ENCODE data around the gene FMNL3.

FMNL3 gene

DNA sequence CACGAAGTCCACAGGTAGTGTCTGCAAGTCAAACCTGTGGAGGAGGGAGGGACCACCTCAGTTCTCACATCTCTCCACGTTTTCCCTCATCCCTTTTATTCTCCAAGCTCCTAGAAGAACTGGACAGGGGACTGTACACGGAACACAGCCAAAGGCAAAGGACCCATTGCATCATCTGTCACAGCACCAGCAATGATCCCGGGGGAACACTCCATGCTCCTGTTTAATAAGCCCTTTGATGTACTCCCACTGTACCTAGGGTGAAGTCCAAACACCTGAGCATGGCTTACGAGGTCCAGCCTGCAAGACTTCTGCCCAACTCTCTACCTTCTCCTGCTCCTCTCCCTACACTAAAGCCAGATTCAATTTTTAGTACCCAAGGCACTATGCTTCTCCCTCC, 57.3 kb downstream of the FMNL3 start:
- DNase-seq: no peak

DNA sequence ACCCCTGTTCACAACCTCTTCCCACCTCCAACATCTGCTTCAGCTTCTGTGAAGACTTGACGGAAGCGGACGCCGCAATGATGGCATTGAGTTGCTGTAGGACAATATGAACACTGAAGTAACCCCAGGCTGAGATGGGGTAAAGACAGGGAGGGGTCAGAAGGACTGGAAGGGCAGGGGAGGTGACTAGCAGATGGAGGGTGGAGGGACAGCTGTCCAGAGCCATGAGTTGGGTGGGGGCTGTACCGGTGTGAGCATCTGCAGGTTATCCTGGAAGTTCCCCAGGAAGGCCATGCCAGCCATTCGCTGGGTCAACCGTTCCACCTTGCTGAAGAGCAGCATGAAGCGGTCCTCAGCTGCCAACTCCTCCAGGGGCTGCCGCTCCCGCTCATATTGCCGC, 57.8 kb downstream of the FMNL3 start:
- no peak for DNase-seq

DNA sequence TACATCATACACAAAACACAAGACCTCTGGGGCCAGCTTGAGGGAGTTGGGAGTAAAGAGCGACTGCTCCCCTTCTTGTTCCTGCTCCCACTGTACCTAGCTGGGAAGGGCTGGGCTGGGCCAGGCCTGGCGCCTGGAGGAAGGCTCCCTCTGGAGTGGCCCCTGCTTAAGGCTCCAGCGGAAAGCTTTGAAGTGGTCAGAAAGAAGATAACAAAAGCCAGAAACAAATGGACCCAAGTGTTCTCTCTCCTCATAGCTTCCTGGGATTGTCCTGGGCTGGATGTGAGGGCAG, 58.5 kb downstream of the FMNL3 start:
- no peak for DNase-seq

DNA sequence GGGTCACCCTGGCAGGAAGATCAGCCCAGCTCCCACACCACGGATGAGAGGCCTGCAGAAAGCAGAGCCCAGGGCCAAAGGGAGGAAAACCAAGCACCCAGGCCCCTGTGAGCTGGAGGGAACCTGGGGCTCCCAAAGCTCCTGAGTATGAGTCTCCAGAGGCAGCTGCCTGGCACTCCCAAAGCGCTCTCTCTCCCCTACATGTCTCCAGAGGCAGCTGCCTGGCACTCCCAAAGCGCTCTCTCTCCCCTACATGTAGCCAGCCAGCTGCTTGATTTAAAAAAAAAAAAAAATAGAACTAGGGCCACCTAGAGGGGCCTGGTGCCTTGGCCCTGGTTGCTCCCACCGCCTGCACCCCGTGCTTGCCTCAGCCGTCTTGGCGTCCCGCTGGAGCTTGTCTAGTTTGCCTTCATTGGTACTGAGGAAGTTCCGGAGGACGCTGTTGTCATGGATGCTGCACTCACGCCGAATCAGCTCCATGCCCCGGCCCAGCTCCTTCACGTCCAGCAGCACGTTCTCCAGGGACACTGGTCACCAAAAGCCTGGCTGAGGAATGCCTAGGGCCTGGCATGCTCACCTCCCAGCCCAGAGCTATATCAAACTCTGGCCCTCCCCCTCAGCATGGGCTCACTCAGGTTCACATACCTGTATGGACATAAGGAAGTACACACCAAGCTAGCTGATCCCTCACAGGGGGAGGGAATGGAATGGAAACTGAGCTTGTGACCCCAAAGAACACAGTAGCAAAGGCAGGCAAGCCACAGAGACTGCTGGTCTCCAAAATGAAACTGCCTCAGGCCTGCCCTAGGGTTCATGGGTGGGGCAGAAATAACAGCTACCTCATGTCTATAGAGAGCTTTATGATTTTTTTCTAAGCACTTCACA, 59.1 kb downstream of the FMNL3 start:
- DNase-seq: no peak

DNA sequence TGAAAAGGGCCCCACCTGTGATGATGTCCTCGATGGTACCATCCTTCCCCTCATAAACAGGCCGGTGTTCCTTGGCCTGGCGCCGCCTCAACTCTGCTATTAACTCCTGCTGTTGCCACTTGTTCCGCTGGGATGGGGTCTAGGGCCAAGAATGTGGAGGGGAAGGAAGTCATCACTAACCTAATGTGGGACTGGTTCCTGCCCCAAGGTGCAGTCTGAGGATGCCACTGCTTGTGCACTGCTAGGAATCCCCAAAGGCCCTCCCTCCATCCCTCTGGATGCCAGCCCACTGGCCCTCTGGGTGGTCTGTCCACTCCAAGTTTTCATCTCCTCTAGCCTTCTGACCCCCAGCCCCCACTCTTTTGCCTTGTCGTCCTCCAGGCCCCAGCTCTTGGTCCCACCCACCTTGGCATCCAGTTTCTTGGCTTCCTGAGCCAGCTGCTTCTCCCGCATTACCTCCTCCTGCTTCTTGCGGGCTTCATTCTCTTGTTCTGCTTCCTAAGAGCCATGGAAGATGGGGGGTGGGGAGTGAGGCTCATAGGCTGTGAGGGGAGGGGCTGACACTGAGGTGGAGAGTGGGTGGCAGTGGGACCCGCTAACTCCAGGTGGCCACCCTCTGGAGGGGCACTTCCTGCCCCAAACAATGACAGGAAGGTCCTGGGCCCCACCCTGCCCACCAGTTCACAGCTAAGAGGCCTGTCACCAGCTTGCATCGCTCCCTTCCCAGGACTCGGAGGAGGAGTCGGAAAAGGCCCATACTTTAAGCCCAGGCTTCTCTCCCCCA, 60.1 kb downstream of the FMNL3 start:
- no peak for DNase-seq

DNA sequence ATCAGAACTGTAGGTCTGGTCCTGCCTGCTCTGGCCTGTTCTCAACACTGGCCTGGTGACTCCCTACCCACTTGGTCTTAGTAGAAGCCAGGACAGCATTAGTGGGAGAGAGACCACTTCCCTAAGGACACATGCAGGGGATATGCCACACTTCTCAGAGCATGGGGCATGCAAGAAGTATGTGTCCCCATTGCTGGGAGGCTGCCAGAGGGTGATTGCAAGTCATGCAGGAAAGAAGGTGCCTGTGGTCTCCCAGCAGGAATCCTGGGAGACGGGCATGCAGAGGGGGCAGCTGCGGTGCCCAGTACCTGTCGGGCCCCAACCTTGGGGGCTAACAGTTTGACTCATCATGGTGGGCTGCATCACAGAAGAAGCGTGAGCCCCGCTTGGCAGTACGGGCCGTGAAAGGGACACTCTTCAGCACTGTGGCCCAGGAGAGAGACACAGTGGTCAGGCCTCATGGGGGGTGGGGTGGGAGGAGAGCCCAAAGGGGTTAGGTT, 60.8 kb downstream of the FMNL3 start:
- DNase-seq: no peak

DNA sequence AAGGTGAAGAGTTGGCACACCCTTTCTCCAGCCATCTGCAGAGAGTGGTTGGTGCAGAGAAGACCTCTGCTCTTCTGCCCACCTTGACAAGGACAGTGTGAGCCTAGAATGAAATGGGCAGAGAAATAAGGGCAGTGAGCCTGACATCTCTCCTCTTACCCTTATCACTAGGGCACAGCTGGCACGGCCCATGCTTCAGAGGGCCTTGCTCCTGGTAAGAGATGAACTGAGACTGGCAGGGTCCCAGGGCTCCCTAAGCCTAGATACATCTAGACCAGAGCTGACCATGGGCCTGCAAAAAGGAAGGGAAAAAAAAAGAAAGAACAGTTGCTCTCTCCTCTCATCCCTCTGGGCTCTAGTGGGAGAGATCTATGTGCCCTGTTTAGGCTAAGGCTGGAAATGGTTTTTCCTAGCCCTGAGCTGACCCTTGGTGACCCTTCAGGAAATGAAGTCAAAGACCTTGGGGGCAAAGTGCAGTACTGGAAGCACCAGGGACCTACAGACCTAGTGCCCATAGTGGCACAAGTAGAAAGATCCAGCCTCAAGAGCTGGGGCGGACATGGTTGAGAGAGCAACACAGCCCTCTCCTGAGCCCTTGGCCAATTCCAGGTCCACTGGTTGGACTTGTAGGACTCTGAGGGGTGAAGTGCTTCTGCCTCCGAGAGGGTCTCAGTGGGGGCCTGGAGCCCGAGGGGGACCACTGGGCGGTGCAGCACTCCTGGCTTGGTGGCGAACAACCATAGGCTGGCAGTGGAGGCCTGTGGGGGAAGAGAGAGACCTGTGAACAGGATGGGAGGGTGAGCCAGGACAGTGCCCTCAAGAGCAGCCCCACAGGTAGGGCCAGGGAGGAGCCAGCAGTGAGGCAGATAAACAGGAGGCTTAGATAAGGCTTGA, 61.8 kb downstream of the FMNL3 start:
- DNase-seq: no peak

DNA sequence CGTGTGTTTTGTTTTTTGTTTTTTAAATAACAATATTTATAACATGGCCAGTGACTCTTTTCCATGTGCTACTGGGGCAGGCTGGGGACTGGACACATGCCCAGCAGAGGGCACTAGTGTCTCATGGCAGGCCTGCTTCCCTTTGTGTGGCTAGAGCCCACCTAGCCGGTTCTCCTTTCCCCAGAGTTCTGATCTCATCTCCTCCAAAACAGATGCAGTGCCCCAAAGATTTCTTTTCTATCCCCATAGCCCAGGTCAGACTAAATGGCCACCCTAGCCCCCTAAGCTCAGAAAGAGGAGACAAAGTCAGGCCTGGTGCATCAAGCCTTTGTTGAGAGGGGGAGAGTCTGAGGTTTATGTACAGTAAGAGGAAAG, 62.6 kb downstream of the FMNL3 start:
- peak; percentile 75 to 78 for DNase-seq

DNA sequence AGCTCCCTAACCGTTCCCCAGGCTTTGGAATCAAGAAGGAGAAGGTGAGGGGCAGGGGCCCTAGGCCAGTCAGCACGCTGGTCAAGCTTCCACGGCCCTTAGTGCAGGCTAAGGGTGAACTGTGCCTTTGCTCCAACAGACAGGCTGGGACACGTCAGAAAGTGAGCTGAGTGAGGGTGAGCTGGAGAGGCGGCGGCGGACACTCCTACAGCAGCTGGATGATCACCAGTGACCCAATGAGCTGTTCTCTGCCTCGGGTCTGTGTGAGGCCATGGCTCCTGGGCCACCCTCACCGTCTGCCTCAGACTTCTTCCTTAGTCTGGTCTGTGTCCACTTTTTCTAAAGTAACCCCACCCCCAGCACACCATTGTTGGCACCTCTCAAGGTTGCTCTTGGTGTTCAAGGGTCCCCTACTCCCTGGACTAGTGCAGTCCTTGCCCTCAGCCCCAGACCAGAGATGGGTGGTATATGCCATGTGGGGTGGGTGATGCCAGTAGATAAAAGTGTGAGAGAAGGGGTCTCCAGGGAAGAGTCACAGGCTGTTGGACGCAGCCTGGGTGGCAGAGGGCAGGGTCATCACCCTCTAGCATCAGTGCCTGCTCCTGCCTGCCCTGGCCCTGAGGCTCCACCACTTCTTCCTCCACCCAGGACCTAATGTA, 63.1 kb downstream of the FMNL3 start:
- DNase-seq: no peak

DNA sequence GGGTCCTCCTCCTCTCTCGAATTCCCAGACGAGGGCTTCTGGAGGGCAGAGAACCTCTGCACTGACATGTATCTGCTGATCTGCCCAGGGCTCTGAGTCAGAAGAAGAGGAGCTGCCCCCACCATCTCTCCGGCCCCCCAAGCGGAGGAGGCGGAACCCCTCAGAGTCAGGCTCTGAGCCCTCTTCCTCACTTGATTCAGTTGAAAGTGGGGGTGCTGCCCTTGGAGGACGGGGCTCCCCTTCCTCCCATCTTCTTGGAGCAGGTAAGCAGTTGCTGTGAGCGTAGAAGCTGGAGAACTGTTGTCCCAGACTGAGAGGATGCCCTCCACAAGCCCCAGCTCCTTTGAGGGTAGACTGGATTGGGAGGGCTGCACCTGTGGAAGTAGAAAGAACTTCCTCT, 64.1 kb downstream of the FMNL3 start:
- DNase-seq: no peak

DNA sequence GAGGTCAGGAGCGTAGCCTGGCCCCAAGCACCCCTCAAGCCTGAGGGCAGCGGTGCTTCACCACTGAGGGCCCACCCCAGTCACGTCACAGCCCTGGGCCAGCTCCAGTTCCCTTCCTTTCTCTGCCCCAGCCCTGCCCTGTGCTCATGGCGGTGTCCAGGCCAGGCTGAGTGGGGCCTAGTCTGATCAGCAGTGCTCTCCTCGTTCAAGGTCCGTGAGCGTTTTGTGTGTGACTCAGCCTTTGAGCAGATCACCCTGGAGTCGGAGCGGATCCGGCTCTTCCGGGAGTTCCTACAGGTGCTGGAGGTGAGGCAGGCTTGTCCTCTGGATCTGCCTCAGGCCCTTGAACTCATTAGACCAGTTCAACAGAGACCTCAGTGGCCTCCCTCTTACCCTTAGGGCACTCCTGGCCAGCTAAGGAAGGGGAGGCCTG, 64.8 kb downstream of the FMNL3 start:
- DNase-seq: no peak

DNA sequence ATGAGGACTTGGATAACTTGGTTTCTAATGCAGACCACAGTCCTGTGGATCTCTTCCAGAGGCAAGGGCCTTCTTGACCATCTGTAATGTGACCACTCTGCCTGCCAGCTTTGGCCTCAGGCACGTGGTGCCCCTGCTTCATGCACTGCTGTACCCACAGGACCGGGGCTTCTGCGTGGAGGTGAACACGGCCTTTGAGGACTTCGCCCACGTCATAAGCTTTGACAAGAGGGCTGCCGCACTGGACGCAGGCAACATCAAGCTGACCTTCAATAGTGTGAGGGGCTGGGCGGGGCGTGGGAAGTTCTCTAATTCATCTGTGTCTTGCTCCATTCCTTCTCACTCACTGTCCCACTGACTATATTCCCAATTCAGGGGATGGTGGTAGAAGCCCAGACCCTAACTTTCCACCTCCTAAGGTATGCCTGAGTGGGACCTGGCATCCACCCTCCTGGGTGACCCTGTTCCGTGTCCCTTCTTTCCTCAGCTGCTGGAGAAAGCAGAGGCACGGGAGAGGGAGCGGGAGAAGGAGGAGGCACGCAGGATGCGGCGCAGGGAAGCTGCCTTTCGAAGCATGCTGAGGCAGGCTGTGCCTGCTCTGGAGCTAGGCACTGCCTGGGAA, 65.3 kb downstream of the FMNL3 start:
- no peak for DNase-seq

DNA sequence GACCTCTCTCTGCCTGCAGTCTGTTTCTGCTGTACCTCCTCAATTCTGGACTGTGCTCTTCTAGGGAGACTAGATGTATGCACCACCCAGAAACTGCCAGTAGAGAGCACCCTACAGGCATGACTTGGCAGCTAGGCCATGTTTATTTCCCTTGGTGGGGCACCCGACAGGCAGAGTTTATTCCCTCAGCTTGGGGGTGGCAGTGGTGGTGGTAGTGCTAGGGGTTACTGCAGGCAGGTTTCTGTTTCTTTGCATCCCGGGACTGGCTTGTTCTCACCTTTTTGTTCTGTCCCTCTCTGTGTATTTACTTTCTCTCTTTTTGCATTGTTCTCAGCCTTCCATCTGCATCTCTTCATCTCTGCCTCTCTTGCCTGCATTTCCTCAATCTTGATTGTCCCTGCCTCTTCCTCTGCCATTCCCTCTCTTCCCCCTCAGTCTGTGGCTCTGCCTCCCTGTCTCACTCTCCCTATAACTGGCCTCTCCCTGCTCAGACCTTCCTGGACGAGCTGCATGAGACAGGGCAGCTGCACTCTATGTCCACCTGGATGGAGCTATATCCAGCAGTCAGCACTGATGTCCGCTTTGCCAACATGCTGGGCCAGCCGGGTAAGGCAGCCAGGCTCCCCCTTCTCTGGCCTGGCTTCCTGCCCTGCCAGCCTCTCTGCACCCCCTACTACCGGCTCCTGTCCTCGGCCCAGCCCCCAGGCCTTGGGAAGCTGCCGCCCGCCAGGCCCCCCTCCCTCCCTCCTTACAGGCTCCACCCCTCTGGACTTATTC, 70.0 kb downstream of the FMNL3 start:
- peak; percentile 33 to 38 for DNase-seq

DNA sequence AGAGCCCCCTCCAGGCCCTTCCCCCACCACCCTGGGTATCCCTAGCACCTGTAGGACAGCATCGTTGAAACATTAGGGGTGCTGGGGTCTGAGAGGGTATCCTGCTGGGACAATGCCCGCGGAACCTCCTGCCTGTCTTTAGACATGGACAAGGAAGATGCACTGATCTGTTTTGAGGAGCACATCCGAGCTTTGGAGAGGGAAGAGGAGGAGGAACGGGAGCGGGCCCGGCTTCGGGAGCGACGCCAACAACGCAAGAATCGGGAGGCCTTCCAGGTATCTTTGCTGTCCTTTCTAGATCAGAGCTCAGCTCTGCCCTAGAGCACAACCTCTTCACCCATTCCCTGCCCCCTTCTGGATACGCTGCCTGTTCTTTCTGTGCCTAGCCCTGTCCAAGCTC, 70.6 kb downstream of the FMNL3 start:
- no peak for DNase-seq

DNA sequence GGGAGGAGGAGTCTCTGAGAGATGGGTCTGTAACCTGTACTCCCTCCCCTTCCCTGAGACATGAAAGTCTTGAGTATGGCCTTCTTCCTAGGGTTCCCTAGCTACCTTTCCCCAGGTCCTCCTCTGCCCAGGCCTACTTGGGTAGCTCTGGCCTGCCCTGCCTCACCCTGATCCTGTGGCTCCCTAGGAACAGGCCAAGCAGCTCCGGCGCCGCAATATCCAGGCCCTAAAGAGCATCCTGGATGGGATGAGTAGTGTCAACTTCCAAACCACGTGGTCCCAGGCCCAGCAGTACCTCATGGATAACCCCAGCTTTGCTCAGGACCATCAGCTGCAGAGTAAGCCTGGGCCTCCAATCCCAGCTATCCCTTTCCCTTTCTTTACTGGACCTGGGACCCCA, 71.5 kb downstream of the FMNL3 start:
- no peak for DNase-seq

DNA sequence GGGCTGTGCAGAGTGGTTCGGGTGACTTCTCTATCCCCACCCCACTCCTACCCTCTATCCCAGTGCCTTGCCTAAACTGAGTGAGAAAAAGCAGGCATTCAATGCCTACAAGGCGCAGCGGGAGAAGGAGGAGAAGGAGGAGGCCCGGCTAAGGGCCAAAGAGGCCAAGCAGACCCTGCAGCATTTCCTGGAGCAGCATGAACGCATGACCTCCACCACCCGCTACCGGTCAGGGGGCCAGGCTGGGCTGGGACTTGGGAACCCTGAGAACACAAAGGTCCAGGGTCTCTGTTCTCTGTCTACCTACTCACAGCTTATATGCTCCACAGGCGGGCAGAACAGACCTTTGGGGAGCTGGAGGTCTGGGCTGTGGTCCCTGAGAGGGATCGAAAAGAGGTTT, 72.2 kb downstream of the FMNL3 start:
- no peak for DNase-seq

DNA sequence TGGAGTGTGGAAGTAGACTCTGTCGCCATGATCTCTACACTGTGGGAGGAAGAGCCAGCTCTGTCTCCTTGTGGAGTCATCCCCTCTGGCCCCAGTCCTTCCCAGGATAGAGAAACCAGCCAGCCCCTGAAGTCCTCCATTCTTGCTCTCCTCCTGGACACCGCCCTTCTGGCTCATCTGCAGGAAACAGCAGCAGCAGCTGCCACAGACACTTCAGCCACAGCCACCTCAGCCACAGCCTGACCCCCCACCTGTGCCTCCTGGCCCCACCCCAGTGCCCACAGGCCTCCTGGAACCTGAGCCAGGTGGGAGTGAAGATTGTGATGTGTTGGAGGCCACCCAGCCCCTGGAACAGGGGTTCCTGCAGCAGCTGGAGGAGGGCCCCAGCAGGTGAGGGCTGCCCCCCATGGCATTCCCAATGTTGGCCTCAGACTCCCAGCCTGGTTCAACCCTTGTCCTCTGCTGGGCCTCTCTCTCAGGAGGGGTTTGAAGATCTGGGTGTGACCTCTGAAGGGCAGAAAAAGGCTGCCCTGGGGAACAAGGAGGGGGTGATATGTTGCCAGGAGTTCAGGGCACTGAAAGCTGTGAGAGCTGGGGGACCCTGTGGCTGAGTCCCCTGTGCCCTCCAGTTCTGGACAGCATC, 73.4 kb downstream of the FMNL3 start:
- no peak for DNase-seq

DNA sequence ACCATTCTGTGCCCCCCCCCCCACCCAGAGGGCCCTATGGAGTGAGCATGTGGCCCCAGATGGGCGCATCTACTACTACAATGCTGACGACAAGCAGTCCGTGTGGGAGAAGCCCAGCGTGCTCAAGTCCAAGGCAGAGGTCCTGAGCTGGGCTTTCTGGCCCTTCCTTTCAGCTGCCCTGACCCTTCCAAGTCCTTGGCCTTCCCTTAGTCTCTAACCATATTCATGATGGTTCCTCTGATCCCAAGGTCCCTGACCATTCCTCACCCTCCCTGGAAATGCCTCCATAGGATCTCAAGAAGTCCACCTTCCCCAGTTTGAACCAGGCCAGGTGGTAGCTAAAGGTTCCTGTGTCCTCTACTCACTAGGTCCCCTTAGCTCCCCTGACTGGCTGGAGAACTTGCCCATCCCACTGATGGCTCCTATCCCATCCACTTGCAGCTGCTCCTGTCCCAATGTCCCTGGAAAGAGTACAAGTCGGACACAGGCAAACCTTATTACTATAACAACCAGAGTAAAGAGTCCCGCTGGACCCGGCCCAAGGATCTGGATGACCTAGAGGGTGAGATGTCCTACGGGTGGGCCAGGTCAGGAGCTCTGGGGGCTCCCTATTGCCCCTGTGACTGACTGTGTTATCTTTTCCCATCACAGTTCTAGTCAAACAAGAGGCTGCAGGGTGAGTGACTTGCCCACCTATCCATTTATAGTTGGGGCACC, 74.1 kb downstream of the FMNL3 start:
- DNase-seq: no peak

DNA sequence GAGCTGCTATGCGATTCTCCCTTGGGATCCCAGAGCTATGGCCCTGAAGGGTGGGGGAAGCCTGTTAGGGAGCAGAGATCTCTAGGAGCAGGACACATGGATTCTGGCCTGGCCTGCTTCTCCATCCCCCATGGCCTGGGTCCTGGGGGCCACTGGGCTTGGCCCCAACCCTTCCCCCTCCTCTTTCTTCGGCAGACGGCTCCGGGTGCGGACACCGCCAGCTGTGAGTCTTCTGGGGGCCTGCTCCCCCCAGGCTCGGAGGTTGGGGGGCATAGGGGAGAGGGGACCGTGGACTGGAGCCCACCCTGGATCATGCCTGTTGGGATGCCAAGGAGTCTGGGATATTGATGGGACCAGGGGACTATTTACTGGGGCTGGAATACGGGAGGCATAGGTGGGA, 74.8 kb downstream of the FMNL3 start:
- DNase-seq: no peak

DNA sequence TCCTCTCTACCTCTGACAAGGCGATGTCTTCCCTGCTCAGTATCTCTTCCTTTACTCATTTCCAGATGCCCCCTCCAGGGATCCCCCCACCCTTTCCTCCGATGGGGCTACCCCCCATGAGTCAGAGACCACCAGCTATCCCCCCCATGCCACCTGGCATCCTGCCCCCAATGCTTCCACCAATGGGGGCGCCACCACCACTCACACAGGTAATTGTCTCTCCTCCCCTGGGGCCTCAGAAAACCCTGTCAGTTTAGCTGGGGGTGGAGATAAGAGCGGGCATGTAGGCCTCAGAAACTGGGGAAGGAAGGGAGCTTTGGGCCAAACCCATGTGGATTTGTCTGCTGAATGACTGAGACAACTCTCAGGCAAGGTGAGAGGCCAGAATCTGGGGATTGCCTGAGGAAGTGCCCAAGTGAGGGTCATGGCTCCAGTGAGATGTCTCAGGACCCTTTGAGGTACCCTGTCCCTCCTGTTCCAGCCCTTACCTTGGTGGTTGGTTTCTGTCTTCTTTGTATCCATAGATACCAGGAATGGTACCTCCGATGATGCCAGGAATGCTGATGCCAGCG, 75.8 kb downstream of the FMNL3 start:
- no peak for DNase-seq

All from stimulated activated CD4-positive, alpha-beta T cell treated with anti-CD3 and anti-CD28 coated beads, Interleukin-2, amount 100 ng/mL, for 48 hours (primary cell).